Gastrocnemius medialis (tissue), 4 donors: ENCODE measurements around the gene KRTAP5-2.

Experiments
- CTCF ChIP-seq, 5 experiments: fragments of 450-650 bp in 3 of 5; fragments of 200-600 bp in 2 of 5; sonication (generic) in 2 of 5; IDR thresholded peaks in 4 of 5; conservative IDR thresholded peaks in 1 of 5; 1 replicate in 4 of 5; 2 replicates in 1 of 5; pipeline ENCODE4 v1.5.1; 2016 to 2019; ENCODE audit warnings: antibody characterized with exemption in 5 of 5, mild to moderate bottlenecking in 3 of 5, moderate library complexity in 3 of 5
- POLR2A ChIP-seq, 2 donors: fragments of 450-650 bp; IDR thresholded peaks; one replicate each; pipeline ENCODE4 v1.6.1; 2017; ENCODE audit warnings: antibody characterized with exemption in 2 of 2, mild to moderate bottlenecking in 2 of 2, moderate library complexity in 2 of 2

- TF ChIP-seq POLR2A (IDR thresholded peaks at IDR 0.05), result no peak
- TF ChIP-seq CTCF (IDR thresholded peaks at IDR 0.05 in 4 of 5, conservative IDR thresholded peaks at IDR 0.05 in 1 of 5), result peak in 1 of 5 experiments; percentile 8
Measured at GRCh38 chr11:1553808-1554594, 44.1 kb downstream of the KRTAP5-2 start.
